ENCODE data around the gene AP2M1. TPM values are rescaled to one million over a fixed set of nuclear protein-coding genes. Genes with fewer than 3 reads are reported as not detected.

Gene AP2M1
- total and polyA plus RNA-seq, 10 of the 15 experiments (the other 5 are each of a cell fraction or from before 2014, with no cell fraction given): 65.6 to 356 (median 161) TPM

GRCh38 chr3:184169896-184170875 is 4.5 kb upstream of the AP2M1 start:
- ChIA-PET POLR2A (no interaction called here), CTCF (no interaction called here), SMC1A (ENCODE audit: uncharacterized antibody, unreplicated experiment) (no interaction called here), RAD21 (ENCODE audit: unreplicated experiment) (no interaction called here)
- Histone ChIP-seq H3K27me3 (replicated peaks in 1 of 2; ENCODE audit: control insufficient read depth in 2 of 2, insufficient read depth in 2 of 2, low read length in 1 of 2) (no peaks in the 10 kb centered on the region), H3K9ac (ENCODE audit: control insufficient read depth, insufficient read depth, low read length) (no peak overlapping the region), H3K4me3 (no peak overlapping the region), H3K79me2 (ENCODE audit: control insufficient read depth, insufficient read depth, low read length) (peaks cover 6% of the 10 kb centered on the region), H4K20me1 (ENCODE audit: control insufficient read depth, insufficient read depth) (no peaks in the 10 kb centered on the region), H3K4me1 (ENCODE audit: control insufficient read depth, insufficient read depth, low read length) (no peaks in the 10 kb centered on the region; the same call in 1 of the 2 replicates), H3K27ac (ENCODE audit: control insufficient read depth, insufficient read depth) (no peak overlapping the region), H2AFZ (ENCODE audit: control insufficient read depth, low read depth, low read length) (no peak overlapping the region), H3K36me3 (ENCODE audit: control insufficient read depth in 2 of 2, insufficient read depth in 2 of 2, low read length in 1 of 2) (peaks cover 3 to 15% of the 10 kb centered on the region in 2 experiments; a peak in 3 of 4 replicates), H3K9me3 (replicated peaks; ENCODE audit: control insufficient read depth, insufficient read depth, low read length) (no peaks in the 10 kb centered on the region), H3K4me2 (ENCODE audit: control insufficient read depth, insufficient read depth) (no peak overlapping the region)
- intact Hi-C loops (cut with micrococcal nuclease; ENCODE audit: unreplicated experiment): no loop called here
- no peak for ATAC-seq
- DNase-seq (ENCODE audit: low read depth, low spot score): no peak
- FAIRE-seq: no peak
- no TSS peak for BruUV-seq (replicated peaks)
- in situ Hi-C loops (cut with MboI): no loop called here
- 97% methylated on average over 46 of the region's 66 CpGs for WGBS (ENCODE audit: insufficient coverage, insufficient replicate concordance, low lambda C conversion rate, missing lambda C conversion rate)
- no peak for TF ChIP-seq ELK1 (IDR thresholded peaks at IDR 0.05; ENCODE audit: low read depth, low read length)
- no peak for TF ChIP-seq NFXL1 (IDR thresholded peaks at IDR 0.05; ENCODE audit: borderline replicate concordance)
- TF ChIP-seq HDAC6 (IDR thresholded peaks at IDR 0.05; ENCODE audit: unreplicated experiment): no peak
- TF ChIP-seq NFIC (IDR thresholded peaks at IDR 0.05; ENCODE audit: low read depth, low read length): no peak
- TF ChIP-seq POLR2AphosphoS2 (IDR thresholded peaks at IDR 0.05; ENCODE audit: low read depth, low read length): no peak
- TF ChIP-seq CHD1 (IDR thresholded peaks at IDR 0.05; ENCODE audit: low read depth, low read length): no peak
- TF ChIP-seq SKIL (IDR thresholded peaks at IDR 0.05; ENCODE audit: low read depth, poor library complexity, severe bottlenecking): no peak
- no peak for TF ChIP-seq ZBTB40 (IDR thresholded peaks at IDR 0.05; ENCODE audit: borderline replicate concordance)
- no peak for TF ChIP-seq ATF2 (IDR thresholded peaks at IDR 0.05; ENCODE audit: low read length)
- no peak for TF ChIP-seq ZSCAN29 (IDR thresholded peaks at IDR 0.05)
- TF ChIP-seq HDGF (IDR thresholded peaks at IDR 0.05): no peak
- no peak for TF ChIP-seq NFYB (IDR thresholded peaks at IDR 0.05; ENCODE audit: insufficient read depth, low read depth, low read length)
- TF ChIP-seq NR2F1 (conservative IDR thresholded peaks at IDR 0.05): no peak

Data from GM12878 (cell line).